ENCODE data around the gene GLCE. TPM values are rescaled to one million over a fixed set of nuclear protein-coding genes. Genes with fewer than 3 reads are reported as not detected.

GLCE gene
- total RNA-seq, 1 donor from 2014 or later, result 12.7 TPM

DNA sequence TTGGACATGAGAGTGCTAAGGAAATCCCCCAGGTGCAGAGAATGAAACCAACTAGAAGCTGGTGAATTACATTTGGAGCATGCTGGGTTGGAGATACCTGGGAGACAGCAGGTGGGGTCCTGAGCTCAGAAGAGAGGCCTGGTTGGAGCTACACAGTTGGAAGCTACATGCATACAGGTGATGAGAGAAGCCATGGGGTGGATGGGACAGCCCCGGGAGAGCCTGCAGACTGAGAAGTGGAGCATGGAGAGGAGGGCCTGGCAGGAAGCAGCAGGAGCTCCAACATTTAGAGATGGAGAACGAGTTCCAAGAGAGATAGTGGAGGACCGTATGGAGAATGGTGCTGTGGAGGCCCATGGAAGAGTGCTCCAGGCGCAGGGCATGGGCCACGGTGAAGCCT, 148.5 kb downstream of the GLCE start:
- H3K4me3 ChIP-seq (ENCODE audit: low read depth, low read length), result no peak overlapping the region
- no peak for TF ChIP-seq CTCF (conservative IDR thresholded peaks at IDR 0.05; ENCODE audit: low read depth, low read length)
- DNase-seq (ENCODE audit: low read depth), result no peak

DNA sequence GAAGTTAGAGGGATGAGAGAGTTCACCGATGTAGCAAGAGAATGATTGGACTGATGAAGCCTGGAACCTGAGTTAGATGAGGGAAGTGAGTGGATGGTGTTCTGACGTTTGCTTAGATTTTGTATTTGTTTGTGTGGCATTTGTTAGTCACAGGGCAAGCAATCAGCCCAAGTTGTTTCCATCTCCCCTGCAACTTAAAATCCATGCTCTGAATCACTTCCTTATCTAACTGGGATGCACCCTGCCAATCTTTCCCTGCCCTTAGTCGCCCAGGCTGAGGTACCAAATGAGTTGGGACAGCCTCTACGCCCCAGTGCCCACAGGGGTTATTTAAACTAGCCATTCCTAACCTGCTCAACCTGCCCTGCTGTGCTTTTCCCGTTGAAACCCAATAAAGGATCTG, 150.9 kb downstream of the GLCE start:
- DNase-seq (ENCODE audit: low read depth), result no peak

DNA sequence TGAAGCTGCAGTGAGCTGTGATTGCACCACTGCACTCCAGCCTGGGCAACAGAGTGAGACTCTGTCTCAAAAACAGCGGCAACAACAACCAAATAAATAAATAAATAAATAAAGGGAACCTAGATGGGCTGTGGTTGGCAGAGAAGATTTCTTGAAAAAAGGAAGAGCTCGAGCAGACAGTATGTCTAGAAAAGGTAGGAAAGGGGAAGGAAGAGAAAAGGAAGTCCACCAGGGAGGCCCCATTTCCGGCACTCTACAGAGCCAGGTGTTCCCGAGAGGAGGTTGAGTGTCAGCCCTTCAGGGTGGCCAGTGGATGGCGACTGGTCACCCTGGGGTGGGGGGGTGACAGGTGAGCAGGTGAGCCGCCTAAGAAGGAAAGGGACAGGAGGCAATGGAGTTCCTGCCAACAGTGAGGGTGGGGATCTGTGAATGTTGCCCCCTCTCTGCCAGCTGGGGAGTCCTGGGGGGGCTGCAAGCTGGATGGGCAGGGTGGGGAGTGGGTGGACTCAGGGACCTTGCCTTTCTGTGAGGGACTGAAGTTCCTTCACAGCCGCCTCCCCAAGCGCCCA, 153.1 kb downstream of the GLCE start:
- DNase-seq (ENCODE audit: low read depth), result no peak
- no peak for TF ChIP-seq CTCF (conservative IDR thresholded peaks at IDR 0.05; ENCODE audit: low read depth, low read length)
- no peak overlapping the region for H3K4me3 ChIP-seq (ENCODE audit: low read depth, low read length)

More for the DNA sequence above, 150.9 kb downstream of the GLCE start:
- H3K4me3 ChIP-seq (ENCODE audit: low read depth, low read length), result no peak overlapping the region
- TF ChIP-seq CTCF (conservative IDR thresholded peaks at IDR 0.05; ENCODE audit: low read depth, low read length), result no peak

DNA sequence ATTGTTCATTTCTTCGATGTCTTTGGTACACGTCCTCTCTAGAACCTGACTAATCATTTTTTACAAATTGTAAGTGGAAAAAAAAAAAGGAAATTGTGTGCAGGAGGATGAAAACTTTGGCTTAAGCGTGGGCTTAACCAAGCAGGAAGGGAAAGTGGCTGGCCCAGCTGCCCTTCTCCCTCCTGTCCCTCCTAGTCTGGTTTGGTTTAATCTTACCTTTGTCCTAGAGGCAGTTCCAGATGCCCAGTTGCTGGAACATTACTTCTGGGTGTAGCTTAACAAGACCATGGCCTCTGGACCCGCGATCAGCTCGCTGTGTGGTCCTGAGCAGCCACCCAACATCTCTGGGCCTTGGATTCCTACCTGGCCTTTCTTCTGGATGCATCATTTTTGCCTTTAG, 153.7 kb downstream of the GLCE start:
- no peak for DNase-seq (ENCODE audit: low read depth)
- no peak overlapping the region for H3K4me3 ChIP-seq (ENCODE audit: low read depth, low read length)
- no peak for TF ChIP-seq CTCF (conservative IDR thresholded peaks at IDR 0.05; ENCODE audit: low read depth, low read length)

GRCh38 chr15:69314736-69315135, 154.3 kb downstream of the GLCE start:
- no peak for TF ChIP-seq CTCF (conservative IDR thresholded peaks at IDR 0.05; ENCODE audit: low read depth, low read length)
- no peak overlapping the region for H3K4me3 ChIP-seq (ENCODE audit: low read depth, low read length)
- no peak for DNase-seq (ENCODE audit: low read depth)

- TF ChIP-seq CTCF (conservative IDR thresholded peaks at IDR 0.05; ENCODE audit: low read depth, low read length), result no peak
- no peak for DNase-seq (ENCODE audit: low read depth)
Observed at GRCh38 chr15:69315402-69316110, 155.1 kb downstream of the GLCE start.

DNA sequence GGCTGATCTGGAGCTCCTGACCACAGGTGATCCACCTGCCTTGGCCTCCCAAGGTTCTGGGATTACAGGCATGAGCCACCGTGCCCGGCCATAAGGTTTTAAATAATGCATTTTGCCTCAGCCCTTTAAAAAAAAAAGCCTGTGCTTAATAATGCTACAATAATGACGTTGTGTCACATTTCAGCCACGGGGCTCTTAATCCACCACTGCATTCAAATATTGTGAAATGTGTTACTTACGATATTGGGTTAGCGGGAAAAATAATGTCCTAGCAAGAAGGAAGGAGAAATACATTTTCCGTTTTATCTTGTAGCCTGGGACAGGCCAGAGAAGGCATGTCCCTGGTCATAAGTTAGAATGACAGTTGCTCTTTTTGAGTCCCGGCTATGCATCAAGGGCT, 155.9 kb downstream of the GLCE start:
- TF ChIP-seq CTCF (conservative IDR thresholded peaks at IDR 0.05; ENCODE audit: low read depth, low read length), result no peak
- DNase-seq (ENCODE audit: low read depth), result no peak
- H3K4me3 ChIP-seq (ENCODE audit: low read depth, low read length), result no peak overlapping the region

More at GRCh38 chr15:69315402-69316110, 155.1 kb downstream of the GLCE start:
- H3K4me3 ChIP-seq (ENCODE audit: low read depth, low read length), result no peak overlapping the region

Data from epithelial cell of proximal tubule (primary cell).